Epithelial cell of proximal tubule (primary cell): ENCODE results near the gene LIMK2. TPM values are rescaled to one million over a fixed set of nuclear protein-coding genes. Genes with fewer than 3 reads are reported as not detected.
"Not testable (repeated sequence)": the region's sequence is repeated elsewhere in the genome, so short reads cannot be mapped to it uniquely, and the experiment has no call there.

Experiments
- DNase-seq: peaks from one replicate; pipeline ENCODE4 v3.0.0-alpha.2; 2011; ENCODE audit warnings: low read depth
- H3K4me3 ChIP-seq: 2 replicates; pipeline ENCODE4 v1.5.1; 2011; ENCODE audit warnings: low read depth, mild to moderate bottlenecking, low read length
- total RNA-seq: library from RNA; depleted of rRNA; stranded (reverse); fragments of >200 nt; gene quantifications from 2 replicates; pipeline ENCODE4 v1.2.3, GENCODE V29; 2015
- TF ChIP-seq, protein P1 (sequence below): conservative IDR thresholded peaks from 2 replicates; pipeline ENCODE4 v1.5.1; 2012; ENCODE audit warnings: low read depth, mild to moderate bottlenecking, low read length

Gene LIMK2
- total RNA-seq, 1 donor from 2014 or later, result 26.5 TPM

DNA sequence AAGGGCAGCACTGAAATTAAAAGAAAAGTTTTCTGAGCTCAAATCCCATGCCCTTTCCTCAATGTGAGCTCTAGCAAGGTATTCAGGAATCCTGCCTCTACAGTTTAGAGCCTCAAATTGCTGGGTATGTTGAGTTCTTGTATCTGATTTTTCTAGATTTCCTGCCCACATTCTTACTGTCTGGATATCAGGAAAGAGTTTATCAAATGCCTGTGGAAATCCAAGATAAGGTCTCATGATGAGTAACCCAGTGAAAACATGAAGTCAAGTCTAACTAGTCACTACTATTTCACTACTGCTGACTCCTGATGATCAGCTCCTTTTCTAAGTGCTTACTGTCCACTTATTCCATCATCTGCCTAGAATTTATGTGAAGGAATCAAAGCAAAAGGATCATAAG is 29.8 kb downstream of the LIMK2 start:
- H3K4me3 ChIP-seq, result no peak overlapping the region
- TF ChIP-seq, protein P1, sequence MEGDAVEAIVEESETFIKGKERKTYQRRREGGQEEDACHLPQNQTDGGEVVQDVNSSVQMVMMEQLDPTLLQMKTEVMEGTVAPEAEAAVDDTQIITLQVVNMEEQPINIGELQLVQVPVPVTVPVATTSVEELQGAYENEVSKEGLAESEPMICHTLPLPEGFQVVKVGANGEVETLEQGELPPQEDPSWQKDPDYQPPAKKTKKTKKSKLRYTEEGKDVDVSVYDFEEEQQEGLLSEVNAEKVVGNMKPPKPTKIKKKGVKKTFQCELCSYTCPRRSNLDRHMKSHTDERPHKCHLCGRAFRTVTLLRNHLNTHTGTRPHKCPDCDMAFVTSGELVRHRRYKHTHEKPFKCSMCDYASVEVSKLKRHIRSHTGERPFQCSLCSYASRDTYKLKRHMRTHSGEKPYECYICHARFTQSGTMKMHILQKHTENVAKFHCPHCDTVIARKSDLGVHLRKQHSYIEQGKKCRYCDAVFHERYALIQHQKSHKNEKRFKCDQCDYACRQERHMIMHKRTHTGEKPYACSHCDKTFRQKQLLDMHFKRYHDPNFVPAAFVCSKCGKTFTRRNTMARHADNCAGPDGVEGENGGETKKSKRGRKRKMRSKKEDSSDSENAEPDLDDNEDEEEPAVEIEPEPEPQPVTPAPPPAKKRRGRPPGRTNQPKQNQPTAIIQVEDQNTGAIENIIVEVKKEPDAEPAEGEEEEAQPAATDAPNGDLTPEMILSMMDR, result peak; percentile 26
- DNase-seq, result no peak

DNA sequence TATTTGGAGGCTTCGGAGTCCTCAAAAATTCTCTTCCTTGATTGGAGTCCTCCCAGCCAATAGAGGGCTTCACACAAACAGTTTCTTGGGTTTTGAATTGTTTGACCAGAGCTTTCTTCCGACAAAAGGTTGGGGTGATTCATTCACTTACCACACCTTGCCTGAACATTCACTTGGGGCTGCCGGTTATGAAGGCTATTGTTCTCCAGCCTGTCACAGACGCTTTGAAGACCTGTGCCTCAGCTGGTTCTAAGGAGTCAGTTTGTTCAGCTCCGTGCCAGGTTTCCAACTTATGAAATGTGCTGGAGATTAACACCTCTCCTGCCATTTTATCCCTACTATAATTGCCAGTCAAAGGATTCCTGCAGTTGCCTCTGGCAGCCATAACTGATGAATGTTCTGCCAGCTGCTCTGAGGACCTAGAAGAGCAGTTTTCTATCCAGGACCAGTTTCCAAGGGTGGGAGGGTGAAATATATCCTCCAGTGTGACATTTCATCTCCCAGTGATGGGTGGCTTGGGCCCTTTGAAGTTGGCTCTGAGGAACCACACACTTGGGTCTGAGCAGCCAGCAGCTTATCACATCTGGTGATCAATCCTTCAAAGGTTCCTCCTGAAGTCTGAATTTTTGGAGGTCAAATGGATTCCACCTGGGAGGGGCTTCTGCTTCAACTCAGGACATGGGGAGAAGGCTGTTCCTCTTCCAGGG is 31.4 kb downstream of the LIMK2 start:
- DNase-seq, result no peak
- no peak overlapping the region for H3K4me3 ChIP-seq

DNA sequence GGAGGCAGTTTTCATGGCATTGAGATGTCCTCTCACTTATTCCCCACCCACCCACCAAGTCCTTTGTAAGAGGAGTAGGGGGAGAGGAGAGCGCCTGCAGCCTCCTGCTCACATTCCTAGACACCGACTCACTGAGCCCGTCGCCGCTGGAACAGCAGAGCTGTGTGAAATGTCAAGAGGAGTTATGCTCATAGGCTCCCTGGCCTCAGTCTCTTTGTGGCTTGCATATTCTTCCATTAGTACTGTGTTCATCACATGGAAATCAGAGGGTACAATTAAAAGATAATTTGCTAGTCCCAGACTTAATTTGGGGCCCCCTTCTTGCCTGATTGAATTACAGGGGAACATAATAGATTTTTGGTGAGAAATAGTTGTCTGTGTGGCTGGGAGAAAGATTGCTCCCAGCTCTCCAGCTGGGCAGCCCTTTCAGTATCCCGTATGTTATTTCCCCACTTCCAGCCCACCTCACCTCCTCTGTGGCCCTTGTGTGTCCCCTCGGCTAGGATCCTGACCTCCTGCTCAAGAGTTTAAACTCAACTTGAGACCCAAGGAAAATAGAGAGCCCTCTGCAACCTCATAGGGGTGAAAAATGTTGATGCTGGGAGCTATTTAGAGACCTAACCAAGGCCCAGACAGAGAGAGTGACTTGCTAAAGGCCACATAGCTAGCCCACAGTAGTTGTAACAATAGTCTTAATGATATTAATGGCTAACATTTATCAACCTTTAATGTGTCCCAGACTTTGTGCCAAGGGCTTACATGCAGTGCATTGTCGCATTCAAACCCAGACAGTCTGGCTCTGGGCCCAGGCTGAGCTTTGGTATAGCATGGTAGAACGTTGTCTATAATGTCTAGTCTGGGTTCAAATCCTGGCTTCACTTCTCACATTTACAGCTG is 32.2 kb downstream of the LIMK2 start:
- TF ChIP-seq, protein P1, result no peak
- no peak for DNase-seq
- no peak overlapping the region for H3K4me3 ChIP-seq

More for the DNA sequence above, 31.4 kb downstream of the LIMK2 start:
- TF ChIP-seq, protein P1, result no peak

DNA sequence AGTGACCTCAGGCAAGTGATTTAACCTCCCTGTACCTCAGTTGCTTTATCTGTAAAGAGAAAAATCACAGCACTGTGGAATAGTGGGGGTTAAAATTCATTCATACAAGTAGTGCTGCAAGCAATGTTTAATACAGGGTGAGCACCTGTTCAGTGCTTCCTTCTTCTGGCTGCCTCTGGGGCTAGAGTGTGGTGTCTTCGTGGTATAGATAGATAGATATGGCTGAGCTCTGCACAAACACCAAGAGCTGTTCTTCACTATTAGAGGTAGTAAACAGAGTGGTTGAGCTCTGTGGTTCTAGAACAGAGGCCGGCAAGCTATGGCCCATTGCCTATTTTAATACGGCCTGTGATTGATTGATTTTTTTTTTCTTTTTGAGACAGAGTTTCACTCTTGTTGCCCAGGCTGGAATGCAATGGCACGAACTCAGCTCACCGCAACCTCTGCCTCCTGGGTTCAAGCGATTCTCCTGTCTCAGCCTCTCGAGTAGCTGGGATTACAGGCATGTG is 32.9 kb downstream of the LIMK2 start:
- no peak overlapping the region for H3K4me3 ChIP-seq
- no peak for DNase-seq
- TF ChIP-seq, protein P1, result no peak

DNA sequence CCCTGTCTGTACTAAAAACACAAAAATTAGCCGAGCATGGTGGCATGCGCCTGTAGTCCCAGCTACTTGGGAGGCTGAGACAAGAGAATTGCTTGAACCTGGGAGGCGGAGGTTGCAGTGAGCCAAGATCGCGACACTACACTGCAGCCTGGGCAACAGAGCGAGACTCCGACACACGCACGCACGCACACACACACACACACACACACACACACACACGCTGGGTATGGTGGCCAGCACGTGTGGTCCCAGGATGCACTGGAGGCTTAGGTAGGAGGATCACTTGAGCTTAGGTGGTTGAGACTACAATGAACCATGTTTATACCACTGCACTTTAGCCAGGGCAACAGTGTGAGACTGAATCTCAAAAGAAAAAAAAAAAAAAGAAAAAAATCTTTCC is 33.9 kb downstream of the LIMK2 start:
- not testable (repeated sequence) for DNase-seq, H3K4me3 ChIP-seq

DNA sequence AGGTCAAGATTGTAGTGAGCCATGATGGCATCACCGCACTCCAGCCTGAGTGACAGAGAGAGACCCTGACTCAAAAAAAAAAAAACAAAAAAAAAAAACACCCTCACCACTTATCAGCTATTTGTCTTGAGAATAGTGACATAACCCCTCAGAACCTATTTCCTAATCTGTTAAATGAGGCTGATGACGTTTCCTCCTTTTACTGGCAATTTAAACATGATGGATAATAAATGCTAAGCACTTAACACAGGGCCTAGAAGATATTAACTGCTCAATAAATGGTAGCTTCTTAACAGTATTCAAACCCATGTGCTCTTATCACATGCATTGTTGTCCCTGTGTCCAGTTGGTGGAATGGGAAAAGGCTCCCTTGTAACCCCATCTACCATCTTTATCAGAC is 34.6 kb downstream of the LIMK2 start:
- no peak overlapping the region for H3K4me3 ChIP-seq
- TF ChIP-seq, protein P1, result no peak
- no peak for DNase-seq

DNA sequence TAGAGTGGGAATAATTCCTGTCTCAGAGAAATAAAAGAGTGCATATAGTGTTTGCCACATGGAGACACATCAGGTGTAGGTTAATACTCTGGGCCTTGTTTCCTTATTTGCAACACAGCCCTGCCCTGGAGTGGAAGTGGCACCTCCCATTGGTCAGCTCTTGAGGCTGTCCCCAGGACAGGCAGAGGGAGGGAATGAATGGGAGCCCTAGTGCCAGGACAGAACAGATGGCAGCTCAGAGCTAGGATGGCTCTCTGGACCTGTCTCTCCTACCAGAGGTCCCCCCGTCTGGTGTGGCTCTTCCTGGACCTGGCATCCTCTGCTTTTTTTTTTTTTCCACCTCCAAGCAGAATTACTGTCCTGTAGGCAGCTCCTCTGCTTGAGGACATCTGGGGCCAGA is 35.6 kb downstream of the LIMK2 start:
- H3K4me3 ChIP-seq, result peak overlapping the region; percentile 71
- no peak for DNase-seq
- TF ChIP-seq, protein P1, result no peak
